WTC11 (cell line): ENCODE measurements around the gene CHTF18.

Experiments used
- CREM ChIP-seq: sonication (generic); formaldehyde crosslinking; IDR thresholded peaks from 2 replicates; pipeline ENCODE4 v1.8.1; 2022; ENCODE audit warnings: mild to moderate bottlenecking, missing genetic modification reagents, moderate library complexity
- CTCF ChIP-seq: fragments of 200-600 bp; IDR thresholded peaks from 2 replicates; pipeline ENCODE4 v1.8.0; 2022; ENCODE audit warnings: antibody characterized with exemption
- MAX ChIP-seq: sonication (generic); formaldehyde crosslinking; IDR thresholded peaks from 2 replicates; pipeline ENCODE4 v1.8.0; 2022; ENCODE audit warnings: mild to moderate bottlenecking, missing genetic modification reagents
- ZNF416 ChIP-seq: fragments of 250-450 bp; sonication (Bioruptor Pico); IDR thresholded peaks from 2 replicates; pipeline ENCODE4 v1.9.0; 2021; ENCODE audit warnings: mild to moderate bottlenecking, inconsistent platforms

- TF ChIP-seq ZNF416 (no peak), CTCF (no peak), CREM (no peak), MAX (CRISPR knock-in tag) (no peak)
Measured at GRCh38 chr16:833411-833810, 45.0 kb downstream of the CHTF18 start.
